Ascending aorta (tissue), 2 donors: ENCODE measurements around the gene TMEM154. TPM values are rescaled to one million over a fixed set of nuclear protein-coding genes. Genes with fewer than 3 reads are reported as not detected.
"Not testable (repeated sequence)": the region's sequence is repeated elsewhere in the genome, so short reads cannot be mapped to it uniquely, and the experiment has no call there.

ENCODE experiments used
- DNase-seq, 2 donors: peaks; one replicate each; pipeline ENCODE4 v3.0.0-alpha.2; 2019; ENCODE audit warnings: low spot score in 2 of 2
- H3K27ac ChIP-seq, 2 donors: fragments of 200-600 bp; sonication (generic); one replicate each; pipeline ENCODE4 v1.5.1; 2016 to 2017; ENCODE audit warnings: mild to moderate bottlenecking in 1 of 2
- H3K27me3 ChIP-seq: fragments of 200-600 bp; sonication (generic); one replicate; pipeline ENCODE4 v1.5.1; 2017
- H3K36me3 ChIP-seq, 2 donors: fragments of 200-600 bp; sonication (generic); one replicate each; pipeline ENCODE4 v1.5.1; 2016
- H3K4me1 ChIP-seq, 2 donors: fragments of 200-600 bp; sonication (generic); one replicate each; pipeline ENCODE4 v1.5.1; 2016 to 2017; ENCODE audit warnings: mild to moderate bottlenecking in 1 of 2
- H3K4me3 ChIP-seq, 2 donors: fragments of 200-600 bp; sonication (generic); one replicate each; pipeline ENCODE4 v1.5.1; 2016 to 2017; ENCODE audit warnings: mild to moderate bottlenecking in 1 of 2
- H3K9me3 ChIP-seq, 2 donors: fragments of 200-600 bp; sonication (generic); one replicate each; pipeline ENCODE4 v1.5.1; 2016
- intact Hi-C: fragments of 100-400 bp; cut with DNase I; formaldehyde crosslinking; loops from one replicate; pipeline ENCODE4 v1.15.1; 2023
- total RNA-seq: library from RNA; depleted of rRNA; stranded (reverse); fragments of >200 nt; gene quantifications from one replicate; pipeline ENCODE4 v1.1.0, GENCODE V29; 2016
- TF ChIP-seq, protein P1 (sequence below), 3 experiments: fragments of 200-600 bp in 2 of 3; fragments of 450-650 bp in 1 of 3; sonication (generic) in 2 of 3; IDR thresholded peaks; one replicate each; pipeline ENCODE4 v1.5.1; 2016 to 2019; ENCODE audit warnings: antibody characterized with exemption in 3 of 3, mild to moderate bottlenecking in 1 of 3, moderate library complexity in 1 of 3

The TMEM154 gene
- total RNA-seq, 1 donor from 2014 or later, result 1.4 TPM

DNA sequence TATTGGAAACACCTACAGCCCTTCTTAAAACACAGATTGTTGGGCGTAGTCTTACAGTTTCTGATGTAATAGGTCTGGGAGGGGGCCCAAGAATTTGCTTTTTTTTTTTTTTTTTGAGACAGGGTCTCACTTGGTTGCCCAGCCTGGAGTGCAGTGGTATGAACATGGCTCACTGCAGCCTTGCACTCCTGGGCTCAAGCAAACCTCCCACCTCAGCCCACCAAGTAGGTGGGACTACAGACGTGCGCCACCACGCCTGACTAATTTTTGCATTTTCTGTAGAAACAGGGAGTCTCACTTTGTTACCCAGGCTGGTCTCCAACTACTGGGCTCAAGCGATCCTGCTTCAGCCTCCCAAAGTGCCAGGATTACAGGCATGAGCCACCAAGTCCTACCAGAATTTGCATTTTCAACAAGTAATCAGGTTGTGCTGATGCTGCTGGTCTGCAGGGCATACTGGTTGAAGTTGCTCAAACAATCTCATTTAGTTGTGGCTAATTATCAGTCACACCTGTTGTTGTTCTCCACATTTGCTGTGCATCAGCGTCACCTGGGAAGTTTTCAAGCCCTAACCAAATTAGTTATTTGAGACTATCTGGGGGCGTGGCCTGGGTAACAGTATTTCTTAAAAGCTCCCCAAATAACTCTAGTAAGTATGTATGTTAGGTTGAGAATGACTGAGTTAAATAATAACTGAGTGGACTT lies 14.0 kb downstream of the TMEM154 start:
- DNase-seq, result no peak
- Histone ChIP-seq H3K27me3 (no peaks in the 10 kb centered on the region), H3K4me1 (no peaks in the 10 kb centered on the region), H3K4me3 (no peak overlapping the region), H3K27ac (no peak overlapping the region), H3K9me3 (no peaks in the 10 kb centered on the region), H3K36me3 (no peaks in the 10 kb centered on the region)
- intact Hi-C loops, result no loop called here
- TF ChIP-seq, protein P1, sequence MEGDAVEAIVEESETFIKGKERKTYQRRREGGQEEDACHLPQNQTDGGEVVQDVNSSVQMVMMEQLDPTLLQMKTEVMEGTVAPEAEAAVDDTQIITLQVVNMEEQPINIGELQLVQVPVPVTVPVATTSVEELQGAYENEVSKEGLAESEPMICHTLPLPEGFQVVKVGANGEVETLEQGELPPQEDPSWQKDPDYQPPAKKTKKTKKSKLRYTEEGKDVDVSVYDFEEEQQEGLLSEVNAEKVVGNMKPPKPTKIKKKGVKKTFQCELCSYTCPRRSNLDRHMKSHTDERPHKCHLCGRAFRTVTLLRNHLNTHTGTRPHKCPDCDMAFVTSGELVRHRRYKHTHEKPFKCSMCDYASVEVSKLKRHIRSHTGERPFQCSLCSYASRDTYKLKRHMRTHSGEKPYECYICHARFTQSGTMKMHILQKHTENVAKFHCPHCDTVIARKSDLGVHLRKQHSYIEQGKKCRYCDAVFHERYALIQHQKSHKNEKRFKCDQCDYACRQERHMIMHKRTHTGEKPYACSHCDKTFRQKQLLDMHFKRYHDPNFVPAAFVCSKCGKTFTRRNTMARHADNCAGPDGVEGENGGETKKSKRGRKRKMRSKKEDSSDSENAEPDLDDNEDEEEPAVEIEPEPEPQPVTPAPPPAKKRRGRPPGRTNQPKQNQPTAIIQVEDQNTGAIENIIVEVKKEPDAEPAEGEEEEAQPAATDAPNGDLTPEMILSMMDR (IDR thresholded peaks at IDR 0.05), result no peak

DNA sequence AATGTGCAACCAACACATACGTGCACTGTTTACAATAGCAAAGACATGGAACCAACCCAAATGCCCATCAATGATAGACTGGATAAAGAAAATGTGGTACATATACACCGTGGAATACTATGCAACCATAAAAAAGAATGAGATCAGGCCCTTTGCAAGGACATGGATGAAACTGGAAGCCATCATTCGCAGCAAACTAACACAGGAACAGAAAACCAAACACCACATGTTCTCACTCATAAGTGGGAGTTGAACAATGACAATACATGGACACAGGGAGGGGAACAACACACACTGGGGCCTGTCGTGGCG lies 15.8 kb downstream of the TMEM154 start:
- intact Hi-C loops, H3K4me3 ChIP-seq, DNase-seq, H3K4me1 ChIP-seq, H3K27ac ChIP-seq, H3K27me3 ChIP-seq, H3K36me3 ChIP-seq, H3K9me3 ChIP-seq: not testable (repeated sequence)

DNA sequence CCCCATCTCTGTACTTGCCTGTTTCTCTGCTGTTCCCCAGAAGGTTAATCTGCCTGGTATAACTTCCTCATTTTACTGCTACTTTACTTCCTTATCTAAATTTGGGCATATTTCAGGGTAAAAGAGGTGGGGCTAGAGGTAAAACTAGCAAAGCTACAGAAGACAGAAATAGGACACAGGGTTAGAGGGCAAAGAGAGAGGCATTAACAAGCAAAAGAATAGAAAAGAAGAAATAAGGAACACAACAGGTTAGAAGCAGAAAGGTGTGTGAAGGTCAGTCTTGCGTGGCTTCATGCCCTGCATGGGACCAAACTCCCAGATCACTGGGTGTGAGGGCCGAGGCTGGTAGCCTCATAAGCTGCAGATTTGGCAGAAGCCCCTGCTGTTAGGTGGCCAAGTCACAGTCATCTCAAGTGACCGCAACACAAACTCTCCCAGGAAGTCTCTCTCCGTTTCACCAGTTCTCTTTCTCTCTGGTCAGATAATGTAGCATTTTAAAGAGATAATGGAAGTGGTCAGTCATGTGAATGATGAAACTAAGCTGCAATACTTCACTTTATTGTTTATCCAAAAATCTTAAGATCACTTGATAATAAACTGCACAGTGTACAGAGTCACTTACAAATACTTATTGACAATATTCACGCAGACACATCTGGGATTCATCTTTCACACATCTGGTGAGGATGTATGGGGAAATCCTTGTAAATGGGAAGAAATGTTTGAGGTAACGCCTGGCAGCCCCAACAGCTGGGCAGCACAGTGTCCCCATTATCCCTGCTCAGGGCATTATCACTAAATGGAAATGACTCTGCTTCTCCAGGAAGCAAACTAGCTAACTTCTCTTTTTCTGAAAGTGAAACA lies 16.4 kb downstream of the TMEM154 start:
- Histone ChIP-seq H3K4me3 (no peak overlapping the region), H3K36me3 (no peaks in the 10 kb centered on the region), H3K27me3 (no peaks in the 10 kb centered on the region), H3K4me1 (no peaks in the 10 kb centered on the region), H3K9me3 (no peaks in the 10 kb centered on the region), H3K27ac (no peak overlapping the region)
- no peak for DNase-seq
- TF ChIP-seq, protein P1 (IDR thresholded peaks at IDR 0.05), result no peak
- intact Hi-C loops, result no loop called here

DNA sequence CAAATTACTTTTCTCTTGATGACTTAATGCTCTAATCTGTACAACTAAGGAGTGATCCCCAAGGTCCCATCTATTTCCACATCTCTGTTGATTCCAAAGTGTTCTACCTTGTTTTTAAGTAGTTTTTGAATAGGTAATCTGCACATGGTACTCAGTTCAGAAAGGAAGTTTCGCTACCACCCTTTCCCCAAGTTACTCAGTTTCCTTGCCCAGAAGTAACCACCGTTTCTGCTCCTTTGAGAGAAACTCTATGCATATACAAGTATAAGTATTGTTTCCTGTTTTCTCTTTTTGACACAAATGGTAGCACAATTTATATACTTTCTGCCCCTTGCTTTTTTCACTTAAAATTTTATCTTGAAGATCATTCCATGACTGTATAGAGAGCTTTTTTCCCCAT lies 18.1 kb downstream of the TMEM154 start:
- no peaks in the 10 kb centered on the region for H3K36me3 ChIP-seq
- intact Hi-C loops, result no loop called here
- TF ChIP-seq, protein P1 (IDR thresholded peaks at IDR 0.05), result no peak
- no peaks in the 10 kb centered on the region for H3K27me3 ChIP-seq
- DNase-seq, result no peak
- H3K4me1 ChIP-seq, result no peaks in the 10 kb centered on the region
- peaks cover 0 to 7% of the 10 kb centered on the region in 2 donors for H3K9me3 ChIP-seq
- H3K27ac ChIP-seq, result no peak overlapping the region
- H3K4me3 ChIP-seq, result no peak overlapping the region

DNA sequence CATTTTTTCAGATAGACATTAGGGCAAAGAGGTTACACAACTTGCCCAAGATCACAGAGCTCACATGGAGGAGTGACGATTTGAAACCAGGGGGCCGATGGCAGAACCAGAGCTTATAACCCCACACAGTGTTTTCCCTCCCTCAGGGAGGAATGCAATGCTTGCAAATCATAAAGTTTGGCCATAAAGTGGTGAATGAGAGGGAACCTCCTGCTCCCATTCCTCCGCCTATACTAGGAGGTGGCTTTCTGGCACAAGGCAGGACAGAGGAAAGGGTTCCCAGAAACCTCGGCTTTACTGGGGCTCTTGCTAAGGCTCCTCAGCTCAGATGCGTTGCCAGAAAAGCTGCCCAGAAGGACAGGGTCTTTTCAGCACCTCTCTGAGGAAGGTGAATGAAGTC lies 19.3 kb downstream of the TMEM154 start:
- intact Hi-C loops, result no loop called here

DNA sequence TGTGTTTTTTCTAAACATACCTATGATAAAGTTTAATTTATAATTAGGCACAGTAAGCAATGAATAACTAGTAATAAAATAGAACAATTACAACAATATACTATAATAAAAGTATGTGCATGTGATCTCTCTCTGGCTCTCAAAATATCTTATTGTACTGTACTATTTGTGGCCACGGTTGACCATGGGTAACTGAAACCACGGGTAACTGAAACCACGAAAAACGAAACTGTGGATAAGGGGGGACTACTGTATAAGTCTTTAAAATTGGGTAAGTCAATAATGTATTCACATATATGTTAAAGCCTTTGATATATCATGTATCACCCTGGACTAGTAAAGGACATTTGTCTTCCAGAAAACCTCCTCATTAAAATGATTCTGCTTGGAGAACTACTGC lies 20.0 kb downstream of the TMEM154 start:
- TF ChIP-seq, protein P1 (IDR thresholded peaks at IDR 0.05), result no peak
- intact Hi-C loops, result no loop called here
- Histone ChIP-seq H3K36me3 (no peaks in the 10 kb centered on the region), H3K9me3 (peaks cover 0 to 11% of the 10 kb centered on the region in 2 donors), H3K27me3 (no peaks in the 10 kb centered on the region), H3K4me1 (no peaks in the 10 kb centered on the region), H3K4me3 (no peak overlapping the region), H3K27ac (no peak overlapping the region)
- no peak for DNase-seq

More for the DNA sequence above, 19.3 kb downstream of the TMEM154 start:
- TF ChIP-seq, protein P1 (IDR thresholded peaks at IDR 0.05), result no peak
- Histone ChIP-seq H3K4me3 (no peak overlapping the region), H3K36me3 (no peaks in the 10 kb centered on the region), H3K27me3 (no peaks in the 10 kb centered on the region), H3K4me1 (no peaks in the 10 kb centered on the region), H3K27ac (no peak overlapping the region), H3K9me3 (peaks cover 0 to 11% of the 10 kb centered on the region in 2 donors)
- no peak for DNase-seq
